Liver (tissue), 9 donors: Measurements from ENCODE around the gene ST6GALNAC3. TPM values are rescaled to one million over a fixed set of nuclear protein-coding genes. Genes with fewer than 3 reads are reported as not detected.
A peak's percentile ranks its signal among the peaks of the same experiment; 100 is the strongest.

Experiments used
- DNase-seq: peaks from one replicate; pipeline ENCODE4 v3.0.0-alpha.2; 2017; ENCODE audit warnings: low spot score
- H3K27ac ChIP-seq, 2 donors: one replicate each; pipeline ENCODE4 v1.7.0; 2013; ENCODE audit warnings: inconsistent platforms in 2 of 2, low read length in 2 of 2, control low read depth in 1 of 2, low read depth in 1 of 2, mild to moderate bottlenecking in 1 of 2
- H3K27me3 ChIP-seq, 4 donors: one replicate each; pipeline versions ENCODE4 v1.6.1 to v1.7.0; 2013; ENCODE audit warnings: low read length in 3 of 4, inconsistent platforms in 1 of 4, mild to moderate bottlenecking in 1 of 4, moderate library complexity in 1 of 4; ENCODE audit not compliant: control insufficient read depth in 4 of 4, insufficient read depth in 4 of 4
- H3K36me3 ChIP-seq, 4 donors: one replicate each; pipeline versions ENCODE4 v1.6.1 to v1.7.0; 2013; ENCODE audit warnings: low read length in 3 of 4, mild to moderate bottlenecking in 3 of 4, low read depth in 1 of 4, moderate library complexity in 1 of 4; ENCODE audit not compliant: control insufficient read depth in 4 of 4, insufficient read depth in 3 of 4
- H3K4me1 ChIP-seq, 4 donors: one replicate each; pipeline versions ENCODE4 v1.6.1 to v1.7.0; 2013; ENCODE audit warnings: low read length in 3 of 4, mild to moderate bottlenecking in 3 of 4, moderate library complexity in 1 of 4; ENCODE audit not compliant: control insufficient read depth in 4 of 4, insufficient read depth in 4 of 4
- H3K4me3 ChIP-seq, 3 donors: one replicate each; pipeline versions ENCODE4 v1.6.1 to v1.7.0; 2013; ENCODE audit warnings: low read length in 3 of 3, control low read depth in 1 of 3, low read depth in 1 of 3, mild to moderate bottlenecking in 1 of 3
- H3K9ac ChIP-seq, 2 donors: one replicate each; pipeline ENCODE4 v1.7.0; 2013; ENCODE audit warnings: low read length in 2 of 2, mild to moderate bottlenecking in 2 of 2, moderate library complexity in 2 of 2, control low read depth in 1 of 2, low read depth in 1 of 2
- H3K9me3 ChIP-seq, 4 donors: one replicate each; pipeline versions ENCODE4 v1.6.1 to v1.7.0; 2013; ENCODE audit warnings: low read length in 3 of 4; ENCODE audit not compliant: control insufficient read depth in 4 of 4
- ATF3 ChIP-seq: IDR thresholded peaks from 2 replicates; pipeline ENCODE4 v1.6.1; 2016; ENCODE audit warnings: antibody characterized with exemption
- CTCF ChIP-seq: fragments of 150-350 bp; IDR thresholded peaks from 2 replicates; pipeline ENCODE4 v1.5.1; 2017; ENCODE audit warnings: improper control_type of control experiment, low read depth, low read length; ENCODE audit not compliant: missing input control
- EGR1 ChIP-seq, 2 donors: IDR thresholded peaks; 2 replicates each; pipeline ENCODE4 v1.6.1; 2016 to 2018; ENCODE audit warnings: antibody characterized with exemption in 2 of 2, low read depth in 2 of 2
- FOXA1 ChIP-seq: IDR thresholded peaks from 2 replicates; pipeline ENCODE4 v1.6.1; 2016; ENCODE audit warnings: antibody characterized with exemption
- FOXA2 ChIP-seq: IDR thresholded peaks from 2 replicates; pipeline ENCODE4 v1.6.1; 2016; ENCODE audit warnings: antibody characterized with exemption
- GABPA ChIP-seq, 2 donors: IDR thresholded peaks in 1 of 2; conservative IDR thresholded peaks in 1 of 2; 2 replicates each; pipeline ENCODE4 v1.6.1; 2016; ENCODE audit warnings: antibody characterized with exemption in 2 of 2, mild to moderate bottlenecking in 1 of 2, moderate library complexity in 1 of 2
- HNF4A ChIP-seq, 2 donors: conservative IDR thresholded peaks; 2 replicates each; pipeline ENCODE4 v1.6.1; 2016; ENCODE audit warnings: antibody characterized with exemption in 2 of 2, mild to moderate bottlenecking in 2 of 2
- HNF4G ChIP-seq: IDR thresholded peaks from 2 replicates; pipeline ENCODE4 v1.6.1; 2016; ENCODE audit warnings: antibody characterized with exemption
- JUND ChIP-seq, 2 donors: IDR thresholded peaks; 2 replicates each; pipeline ENCODE4 v1.6.1; 2016; ENCODE audit warnings: antibody characterized with exemption in 2 of 2
- MAX ChIP-seq: IDR thresholded peaks from 2 replicates; pipeline ENCODE4 v1.6.1; 2016; ENCODE audit warnings: antibody characterized with exemption
- NR2F2 ChIP-seq: IDR thresholded peaks from 2 replicates; pipeline ENCODE4 v1.6.1; 2016; ENCODE audit warnings: antibody characterized with exemption
- RAD21 ChIP-seq, 2 donors: IDR thresholded peaks; 2 replicates each; pipeline ENCODE4 v1.6.1; 2016; ENCODE audit warnings: antibody characterized with exemption in 2 of 2, mild to moderate bottlenecking in 2 of 2
- REST ChIP-seq: IDR thresholded peaks from 2 replicates; pipeline ENCODE4 v1.6.1; 2016; ENCODE audit warnings: antibody characterized with exemption, mild to moderate bottlenecking
- RXRA ChIP-seq, 2 donors: IDR thresholded peaks; 2 replicates each; pipeline ENCODE4 v1.6.1; 2017 to 2018; ENCODE audit warnings: antibody characterized with exemption in 2 of 2, mild to moderate bottlenecking in 1 of 2
- SP1 ChIP-seq: IDR thresholded peaks from 2 replicates; pipeline ENCODE4 v1.6.1; 2018; ENCODE audit warnings: antibody characterized with exemption, mild to moderate bottlenecking
- TAF1 ChIP-seq: conservative IDR thresholded peaks from 2 replicates; pipeline ENCODE4 v1.6.1; 2016; ENCODE audit warnings: antibody characterized with exemption, mild to moderate bottlenecking
- YY1 ChIP-seq: IDR thresholded peaks from 2 replicates; pipeline ENCODE4 v1.6.1; 2016; ENCODE audit warnings: antibody characterized with exemption, mild to moderate bottlenecking
- WGBS: extraction: QIAGEN DNeasy Blood & Tissue Kit; methylation state at CpG from one replicate; pipeline ENCODE4 v1.1.7; 2013; 5-methylcytosine and 5-hydroxymethylcytosine counted together
- polyA plus RNA-seq, 2 donors: library from polyadenylated mRNA; stranded (reverse) in 1 of 2; unstranded in 1 of 2; fragments of 200-250 nt in 1 of 2; fragments of >200 nt in 1 of 2; fragmentation: Nextera tagmentation in 1 of 2; extraction: Ambion mirVana in 1 of 2; gene quantifications; one replicate each; pipeline versions ENCODE4 v1.2.1 to v1.2.3, GENCODE V29; 2013 to 2015
- total RNA-seq, 2 donors: library from RNA; depleted of rRNA; stranded (reverse); fragments of >200 nt; gene quantifications; one replicate each; pipeline ENCODE4 v1.2.3, GENCODE V29; 2014
- TF ChIP-seq, protein P1 (sequence below): IDR thresholded peaks from 2 replicates; pipeline ENCODE4 v1.6.1; 2016; ENCODE audit warnings: antibody characterized with exemption
- donor health status: healthy.
- donor health status: healthy.
- donor health status: healthy.
- donor health status: healthy.
- donor health status: healthy.

ST6GALNAC3 gene
- total and polyA plus RNA-seq, 4 donors, result 1.2 to 5.0 (median 3.2) TPM

GRCh38 chr1:76075188-76075489, 593 bp downstream of the ST6GALNAC3 start:
- Histone ChIP-seq H3K9me3 (no peaks in the 10 kb centered on the region), H3K4me3 (peak overlapping the region; percentile 54 to 79 (median 66)), H3K36me3 (no peaks in the 10 kb centered on the region), H3K4me1 (peaks cover 2 to 9% (median 5%) of the 10 kb centered on the region in 4 donors), H3K27me3 (peaks cover 0 to 3% (median 0%) of the 10 kb centered on the region in 4 donors), H3K27ac (peak overlapping the region; percentile 79 to 84), H3K9ac (no peak overlapping the region)
- no peak for DNase-seq
- 18% methylated on average over 9 of the region's 9 CpGs for WGBS
- TF ChIP-seq GABPA (IDR thresholded peaks at IDR 0.05 in 1 of 2, conservative IDR thresholded peaks at IDR 0.05 in 1 of 2) (no peak), RXRA (IDR thresholded peaks at IDR 0.05) (no peak), ATF3 (no peak), JUND (IDR thresholded peaks at IDR 0.05) (no peak)
- TF ChIP-seq, protein P1, sequence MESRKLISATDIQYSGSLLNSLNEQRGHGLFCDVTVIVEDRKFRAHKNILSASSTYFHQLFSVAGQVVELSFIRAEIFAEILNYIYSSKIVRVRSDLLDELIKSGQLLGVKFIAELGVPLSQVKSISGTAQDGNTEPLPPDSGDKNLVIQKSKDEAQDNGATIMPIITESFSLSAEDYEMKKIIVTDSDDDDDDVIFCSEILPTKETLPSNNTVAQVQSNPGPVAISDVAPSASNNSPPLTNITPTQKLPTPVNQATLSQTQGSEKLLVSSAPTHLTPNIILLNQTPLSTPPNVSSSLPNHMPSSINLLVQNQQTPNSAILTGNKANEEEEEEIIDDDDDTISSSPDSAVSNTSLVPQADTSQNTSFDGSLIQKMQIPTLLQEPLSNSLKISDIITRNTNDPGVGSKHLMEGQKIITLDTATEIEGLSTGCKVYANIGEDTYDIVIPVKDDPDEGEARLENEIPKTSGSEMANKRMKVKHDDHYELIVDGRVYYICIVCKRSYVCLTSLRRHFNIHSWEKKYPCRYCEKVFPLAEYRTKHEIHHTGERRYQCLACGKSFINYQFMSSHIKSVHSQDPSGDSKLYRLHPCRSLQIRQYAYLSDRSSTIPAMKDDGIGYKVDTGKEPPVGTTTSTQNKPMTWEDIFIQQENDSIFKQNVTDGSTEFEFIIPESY, result no peak

DNA sequence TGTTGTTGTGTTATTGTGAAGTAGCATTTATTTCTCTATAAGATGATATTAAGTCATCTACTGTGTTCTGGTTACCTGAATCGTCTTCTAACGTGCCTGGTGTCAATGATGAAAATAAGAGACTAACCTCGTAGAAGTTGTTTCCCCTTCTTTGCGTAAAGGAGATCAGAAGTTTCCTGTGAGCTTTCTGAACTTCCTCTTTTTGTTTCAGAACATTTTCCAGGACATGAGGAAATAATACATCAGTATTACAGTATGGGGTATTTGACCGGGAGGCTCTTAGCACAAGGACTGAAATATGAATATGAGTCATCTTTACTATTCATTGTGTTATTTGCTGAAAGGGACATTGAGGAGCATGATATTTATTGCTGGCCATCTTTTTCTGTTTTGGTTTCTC, 1.3 kb downstream of the ST6GALNAC3 start:
- H3K9ac ChIP-seq, result peak overlapping the region in 1 of 2 donors; percentile 13
- DNase-seq, result no peak
- peaks cover 2 to 9% (median 5%) of the 10 kb centered on the region in 4 donors for H3K4me1 ChIP-seq
- H3K36me3 ChIP-seq, result no peaks in the 10 kb centered on the region
- peak overlapping the region in 1 of 3 donors; percentile 54 for H3K4me3 ChIP-seq
- 60% methylated on average over 5 of the region's 5 CpGs for WGBS
- TF ChIP-seq GABPA (IDR thresholded peaks at IDR 0.05 in 1 of 2, conservative IDR thresholded peaks at IDR 0.05 in 1 of 2) (peak in 1 of 2 donors; percentile 14), NR2F2 (peak; percentile 9), MAX (peak; percentile 29), JUND (IDR thresholded peaks at IDR 0.05) (peak; percentile 81 to 85), FOXA1 (no peak), REST (no peak), HNF4G (no peak), TAF1 (no peak), RXRA (IDR thresholded peaks at IDR 0.05) (peak; percentile 55 to 72), YY1 (no peak), ATF3 (no peak), FOXA2 (no peak), RAD21 (IDR thresholded peaks at IDR 0.05) (peak in 1 of 2 donors; percentile 4), EGR1 (IDR thresholded peaks at IDR 0.05; ENCODE audit: low read depth in 2 of 2) (peak in 1 of 2 donors; percentile 9), SP1 (no peak), CTCF (no peak), HNF4A (conservative IDR thresholded peaks at IDR 0.05) (no peak)
- TF ChIP-seq, protein P1, result no peak
- H3K9me3 ChIP-seq, result no peaks in the 10 kb centered on the region
- peaks cover 0 to 3% (median 0%) of the 10 kb centered on the region in 4 donors for H3K27me3 ChIP-seq
- peak overlapping the region; percentile 79 to 84 for H3K27ac ChIP-seq
